Thyroid gland (tissue), 4 donors: ENCODE results near the gene LYVE1.

Experiments
- POLR2A ChIP-seq, 2 donors: fragments of 450-650 bp; IDR thresholded peaks; one replicate each; pipeline ENCODE4 v1.6.1; 2017; ENCODE audit warnings: antibody characterized with exemption in 2 of 2, mild to moderate bottlenecking in 2 of 2, moderate library complexity in 1 of 2
- TF ChIP-seq, protein P1 (sequence below), 6 experiments: fragments of 200-600 bp in 3 of 6; fragments of 450-650 bp in 3 of 6; sonication (generic) in 3 of 6; IDR thresholded peaks; one replicate each; pipeline ENCODE4 v1.5.1; 2016 to 2019; ENCODE audit warnings: antibody characterized with exemption in 6 of 6, mild to moderate bottlenecking in 2 of 6, inconsistent platforms in 1 of 6, moderate library complexity in 1 of 6

DNA sequence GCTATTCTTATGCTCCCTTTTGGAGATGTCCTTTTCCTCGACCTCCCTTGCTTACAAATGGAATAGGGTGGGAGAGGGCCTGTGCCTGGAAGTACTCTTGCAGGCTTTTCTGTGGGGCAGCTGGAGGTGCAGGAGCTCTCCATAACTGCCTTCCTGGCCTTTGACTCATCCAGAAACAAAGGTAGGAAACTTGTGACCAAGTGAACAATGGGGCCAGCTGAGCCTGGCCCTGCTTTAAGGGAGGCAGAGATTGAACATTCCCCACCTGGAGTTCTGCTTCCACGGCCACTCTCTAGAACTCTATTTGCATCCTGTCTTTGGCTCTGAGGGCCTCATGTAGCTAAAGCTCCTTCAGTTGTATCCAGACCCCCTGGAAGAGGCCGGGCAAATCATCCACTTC lies 5.1 kb upstream of the LYVE1 start:
- TF ChIP-seq, protein P1, sequence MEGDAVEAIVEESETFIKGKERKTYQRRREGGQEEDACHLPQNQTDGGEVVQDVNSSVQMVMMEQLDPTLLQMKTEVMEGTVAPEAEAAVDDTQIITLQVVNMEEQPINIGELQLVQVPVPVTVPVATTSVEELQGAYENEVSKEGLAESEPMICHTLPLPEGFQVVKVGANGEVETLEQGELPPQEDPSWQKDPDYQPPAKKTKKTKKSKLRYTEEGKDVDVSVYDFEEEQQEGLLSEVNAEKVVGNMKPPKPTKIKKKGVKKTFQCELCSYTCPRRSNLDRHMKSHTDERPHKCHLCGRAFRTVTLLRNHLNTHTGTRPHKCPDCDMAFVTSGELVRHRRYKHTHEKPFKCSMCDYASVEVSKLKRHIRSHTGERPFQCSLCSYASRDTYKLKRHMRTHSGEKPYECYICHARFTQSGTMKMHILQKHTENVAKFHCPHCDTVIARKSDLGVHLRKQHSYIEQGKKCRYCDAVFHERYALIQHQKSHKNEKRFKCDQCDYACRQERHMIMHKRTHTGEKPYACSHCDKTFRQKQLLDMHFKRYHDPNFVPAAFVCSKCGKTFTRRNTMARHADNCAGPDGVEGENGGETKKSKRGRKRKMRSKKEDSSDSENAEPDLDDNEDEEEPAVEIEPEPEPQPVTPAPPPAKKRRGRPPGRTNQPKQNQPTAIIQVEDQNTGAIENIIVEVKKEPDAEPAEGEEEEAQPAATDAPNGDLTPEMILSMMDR (IDR thresholded peaks at IDR 0.05) = no peak
- TF ChIP-seq POLR2A (IDR thresholded peaks at IDR 0.05) = no peak
